Endodermal cell (in vitro differentiated cells): ENCODE measurements around the gene KRT76. TPM values are rescaled to one million over a fixed set of nuclear protein-coding genes. Genes with fewer than 3 reads are reported as not detected.
A peak's percentile ranks its signal among the peaks of the same experiment; 100 is the strongest.

Experiments
- DNase-seq: peaks from one replicate; pipeline ENCODE4 v3.0.0-alpha.2; 2017
- H3K27ac ChIP-seq: 2 replicates; pipeline ENCODE4 v1.5.1; 2013; ENCODE audit warnings: mild to moderate bottlenecking, low read depth, low read length, moderate library complexity
- H3K27me3 ChIP-seq: 2 replicates; pipeline ENCODE4 v1.6.1; 2013; ENCODE audit warnings: mild to moderate bottlenecking, low read length, moderate library complexity; ENCODE audit not compliant: insufficient read depth, control insufficient read depth, poor library complexity, severe bottlenecking
- H3K36me3 ChIP-seq: 2 replicates; pipeline ENCODE4 v1.7.0; 2013; ENCODE audit warnings: mild to moderate bottlenecking, low read length, moderate library complexity; ENCODE audit not compliant: control insufficient read depth, insufficient read depth
- H3K4me1 ChIP-seq: one replicate; pipeline ENCODE4 v1.7.0; 2013; ENCODE audit warnings: low read length; ENCODE audit not compliant: control insufficient read depth, insufficient read depth
- H3K4me3 ChIP-seq: 2 replicates; pipeline ENCODE4 v1.5.1; 2013; ENCODE audit warnings: mild to moderate bottlenecking, low read length, moderate library complexity
- H3K9ac ChIP-seq: 2 replicates; pipeline ENCODE4 v1.6.1; 2013; ENCODE audit warnings: mild to moderate bottlenecking, low read length, moderate library complexity; ENCODE audit not compliant: poor library complexity, severe bottlenecking; ENCODE audit errors: extremely low read depth
- H3K9me3 ChIP-seq: 2 replicates; pipeline ENCODE4 v1.6.1; 2013; ENCODE audit warnings: mild to moderate bottlenecking, low read length, moderate library complexity; ENCODE audit not compliant: control insufficient read depth
- H3K27ac Mint-ChIP-seq: 2 replicates; pipeline ENCODE4 v1.8.0; 2020; ENCODE audit warnings: mixed read lengths
- H3K27me3 Mint-ChIP-seq: 2 replicates; pipeline ENCODE4 v1.8.0; 2021; ENCODE audit warnings: mild to moderate bottlenecking, mixed read lengths; ENCODE audit not compliant: insufficient read depth
- H3K36me3 Mint-ChIP-seq: 2 replicates; pipeline ENCODE4 v1.8.0; 2020; ENCODE audit warnings: low read depth, mixed read lengths
- H3K4me1 Mint-ChIP-seq: 2 replicates; pipeline ENCODE4 v1.8.0; 2020; ENCODE audit warnings: mixed read lengths
- H3K4me3 Mint-ChIP-seq: 2 replicates; pipeline ENCODE4 v1.8.0; 2020; ENCODE audit warnings: mild to moderate bottlenecking, moderate library complexity, mixed read lengths
- H3K9me3 Mint-ChIP-seq: 2 replicates; pipeline ENCODE4 v1.8.0; 2020; ENCODE audit warnings: mild to moderate bottlenecking, mixed read lengths
- WGBS, 2 experiments: methylation state at CpG; one replicate each; pipeline versions ENCODE4 v1.1.5 to v1.1.7; 2013; ENCODE audit warnings: missing lambda C conversion rate in 2 of 2, mixed read lengths in 1 of 2; ENCODE audit not compliant: insufficient coverage in 1 of 2, insufficient read length in 1 of 2; 5-methylcytosine and 5-hydroxymethylcytosine counted together
- total RNA-seq, 2 donors: library from RNA; stranded (reverse); fragmentation: NEBNext Ultra II Directional in 1 of 2; extraction: Animal tissue kit (Norgen Biotek cat#: 25700) in 1 of 2; gene quantifications; 2 replicates in 1 of 2; 3 replicates in 1 of 2; pipeline ENCODE4 v1.2.1, GENCODE V29; 2021
- TF ChIP-seq, protein P1 (sequence below): fragments of 200-600 bp; sonication (generic); conservative IDR thresholded peaks from 2 replicates; pipeline ENCODE4 v1.5.0; 2021; ENCODE audit warnings: antibody characterized with exemption, mild to moderate bottlenecking

KRT76 gene
- total RNA-seq, 2 donors from 2014 or later: not detected

DNA sequence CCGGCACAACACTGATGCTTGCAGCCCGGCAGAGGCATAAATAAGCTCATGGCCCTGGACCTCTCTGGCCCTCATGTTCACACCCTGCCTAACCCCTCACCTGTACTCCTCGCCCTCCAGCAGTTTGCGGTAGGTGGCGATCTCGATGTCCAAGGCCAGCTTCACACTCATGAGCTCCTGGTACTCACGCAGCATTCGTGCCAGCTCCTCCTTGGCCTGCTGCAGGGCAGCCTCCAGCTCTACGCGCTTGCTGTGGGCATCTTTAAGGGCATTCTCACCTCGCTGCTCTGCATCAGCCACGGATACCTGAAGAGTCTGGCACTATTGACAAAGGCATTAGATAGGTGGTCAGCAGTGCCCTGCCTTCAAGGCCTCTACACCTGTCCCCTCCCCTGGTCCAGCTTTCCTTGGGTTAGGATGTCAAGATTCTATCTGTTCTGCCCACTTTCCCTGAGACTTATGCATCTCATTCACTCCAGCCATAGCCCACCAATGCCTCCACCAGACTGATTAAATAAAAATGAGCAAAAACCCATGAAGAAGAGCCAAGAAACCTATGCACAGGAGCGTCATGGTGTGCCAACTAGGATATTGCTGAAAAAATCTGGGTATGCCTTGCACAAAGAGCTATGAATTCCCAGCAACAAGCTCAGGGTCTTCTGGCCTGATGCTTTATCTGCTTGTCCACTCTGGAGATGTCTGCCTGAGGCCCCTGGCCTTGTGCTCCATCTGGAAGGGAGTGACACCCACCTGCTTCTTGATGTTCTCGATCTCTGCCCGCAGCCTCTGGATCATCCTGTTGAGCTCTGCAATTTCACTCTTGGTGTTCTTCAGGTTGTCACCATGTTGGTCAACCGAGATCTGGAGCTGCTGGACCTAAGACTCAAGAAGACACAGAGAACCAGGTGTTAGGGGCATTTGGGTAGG, 30.7 kb upstream of the KRT76 start:
- no peak overlapping the region for H3K4me3 ChIP-seq
- H3K36me3 ChIP-seq: no peaks in the 10 kb centered on the region
- no peaks in the 10 kb centered on the region for H3K9me3 Mint-ChIP-seq
- H3K27me3 Mint-ChIP-seq: peaks cover 18% of the 10 kb centered on the region
- no peaks in the 10 kb centered on the region for H3K9me3 ChIP-seq
- no peak overlapping the region for H3K4me3 Mint-ChIP-seq
- no peak overlapping the region for H3K27ac Mint-ChIP-seq
- H3K36me3 Mint-ChIP-seq: no peaks in the 10 kb centered on the region
- peaks cover 7% of the 10 kb centered on the region for H3K4me1 Mint-ChIP-seq
- peak; percentile 67 for DNase-seq
- TF ChIP-seq, protein P1, sequence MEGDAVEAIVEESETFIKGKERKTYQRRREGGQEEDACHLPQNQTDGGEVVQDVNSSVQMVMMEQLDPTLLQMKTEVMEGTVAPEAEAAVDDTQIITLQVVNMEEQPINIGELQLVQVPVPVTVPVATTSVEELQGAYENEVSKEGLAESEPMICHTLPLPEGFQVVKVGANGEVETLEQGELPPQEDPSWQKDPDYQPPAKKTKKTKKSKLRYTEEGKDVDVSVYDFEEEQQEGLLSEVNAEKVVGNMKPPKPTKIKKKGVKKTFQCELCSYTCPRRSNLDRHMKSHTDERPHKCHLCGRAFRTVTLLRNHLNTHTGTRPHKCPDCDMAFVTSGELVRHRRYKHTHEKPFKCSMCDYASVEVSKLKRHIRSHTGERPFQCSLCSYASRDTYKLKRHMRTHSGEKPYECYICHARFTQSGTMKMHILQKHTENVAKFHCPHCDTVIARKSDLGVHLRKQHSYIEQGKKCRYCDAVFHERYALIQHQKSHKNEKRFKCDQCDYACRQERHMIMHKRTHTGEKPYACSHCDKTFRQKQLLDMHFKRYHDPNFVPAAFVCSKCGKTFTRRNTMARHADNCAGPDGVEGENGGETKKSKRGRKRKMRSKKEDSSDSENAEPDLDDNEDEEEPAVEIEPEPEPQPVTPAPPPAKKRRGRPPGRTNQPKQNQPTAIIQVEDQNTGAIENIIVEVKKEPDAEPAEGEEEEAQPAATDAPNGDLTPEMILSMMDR: peak; percentile 17
- no peaks in the 10 kb centered on the region for H3K27me3 ChIP-seq
- no peak overlapping the region for H3K9ac ChIP-seq
- H3K27ac ChIP-seq: no peak overlapping the region
- no peaks in the 10 kb centered on the region for H3K4me1 ChIP-seq
- WGBS, 2 experiments: 84 to 88% methylated on average over 14 to 16 of the region's 16 CpGs

DNA sequence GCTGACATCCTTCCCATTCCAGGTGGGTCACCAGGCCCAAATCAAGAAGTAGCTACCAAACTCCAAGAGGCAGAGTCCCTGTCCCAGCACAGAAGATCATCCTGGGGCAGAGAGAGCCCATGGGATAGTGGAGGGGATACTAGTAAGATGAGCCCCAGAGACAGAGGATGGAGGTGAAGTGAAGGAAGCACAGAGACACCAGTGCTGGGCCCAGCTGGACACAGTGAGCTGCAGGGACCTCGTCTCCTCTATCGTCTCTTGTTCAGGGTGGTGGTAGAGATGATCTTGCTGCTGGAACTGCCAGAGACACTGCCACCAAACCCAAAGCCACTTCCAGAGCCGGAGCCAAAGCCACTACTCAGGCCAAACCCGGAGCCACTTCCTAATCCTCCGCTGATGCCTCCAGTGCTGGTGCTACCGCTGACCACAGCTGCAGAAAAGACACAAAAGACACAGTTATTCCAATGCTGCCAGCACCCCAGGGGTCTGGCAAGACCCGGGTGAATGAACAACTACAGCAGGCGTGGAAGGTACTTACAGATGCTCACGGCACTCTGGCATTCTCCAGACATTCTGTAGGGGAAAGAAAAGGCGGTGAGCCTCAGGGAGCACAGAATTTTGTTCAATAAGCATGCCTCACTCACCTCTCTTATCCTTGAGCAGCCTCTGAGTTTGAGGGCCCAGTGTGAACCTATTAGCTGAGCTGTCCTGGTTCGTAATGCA, 29.8 kb upstream of the KRT76 start:
- Mint-ChIP-seq H3K27me3 (peaks cover 16% of the 10 kb centered on the region), H3K4me3 (no peak overlapping the region), H3K36me3 (no peaks in the 10 kb centered on the region), H3K4me1 (peaks cover 7% of the 10 kb centered on the region), H3K27ac (no peak overlapping the region), H3K9me3 (no peaks in the 10 kb centered on the region)
- DNase-seq: no peak
- Histone ChIP-seq H3K36me3 (no peaks in the 10 kb centered on the region), H3K9me3 (no peaks in the 10 kb centered on the region), H3K4me3 (no peak overlapping the region), H3K27me3 (no peaks in the 10 kb centered on the region), H3K27ac (no peak overlapping the region), H3K4me1 (no peaks in the 10 kb centered on the region), H3K9ac (no peak overlapping the region)
- TF ChIP-seq, protein P1: no peak
- WGBS, 2 experiments: 74 to 91% methylated on average over 6 to 11 of the region's 11 CpGs

DNA sequence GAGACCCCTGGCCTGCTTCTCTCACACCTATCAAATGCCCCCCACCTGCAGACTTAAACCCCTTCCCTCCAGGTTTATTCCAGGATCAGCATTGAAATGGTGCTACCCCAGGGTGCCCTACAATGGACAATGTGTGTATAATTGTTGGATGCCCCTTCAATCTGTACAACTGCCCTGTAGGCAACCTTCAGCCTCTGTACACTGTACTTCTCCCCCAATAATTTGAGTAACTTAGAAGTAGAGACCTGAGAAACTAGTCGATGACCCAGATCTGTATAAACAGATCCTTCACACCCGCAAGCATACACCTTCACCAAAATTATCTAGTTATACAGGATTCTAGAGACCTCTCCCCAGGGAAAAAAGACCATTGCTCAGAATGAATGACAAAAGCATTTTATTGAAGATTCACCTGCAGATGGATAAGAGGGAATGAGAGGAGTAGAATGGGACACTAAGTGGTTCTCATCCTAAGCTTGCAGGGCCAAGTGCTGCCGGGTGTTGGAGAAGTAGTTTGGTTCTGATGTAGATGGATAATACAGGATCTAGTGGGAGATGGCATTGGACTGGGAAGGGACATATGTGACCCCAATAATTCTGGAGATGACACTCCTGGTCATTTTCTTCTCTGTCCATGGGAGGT, 29.1 kb upstream of the KRT76 start:
- WGBS, 2 experiments: 75 to 96% methylated on average over 1 to 3 of the region's 3 CpGs
- peaks cover 16% of the 10 kb centered on the region for H3K27me3 Mint-ChIP-seq
- H3K27me3 ChIP-seq: no peaks in the 10 kb centered on the region
- H3K9ac ChIP-seq: no peak overlapping the region
- H3K4me1 ChIP-seq: no peaks in the 10 kb centered on the region
- no peak overlapping the region for H3K4me3 ChIP-seq
- H3K36me3 ChIP-seq: no peaks in the 10 kb centered on the region
- no peaks in the 10 kb centered on the region for H3K36me3 Mint-ChIP-seq
- no peaks in the 10 kb centered on the region for H3K9me3 ChIP-seq
- no peak for DNase-seq
- no peak overlapping the region for H3K27ac Mint-ChIP-seq
- no peaks in the 10 kb centered on the region for H3K9me3 Mint-ChIP-seq
- peaks cover 7% of the 10 kb centered on the region for H3K4me1 Mint-ChIP-seq
- TF ChIP-seq, protein P1: no peak
- no peak overlapping the region for H3K4me3 Mint-ChIP-seq
- H3K27ac ChIP-seq: no peak overlapping the region
